ENCODE results near the gene COL15A1. TPM values are rescaled to one million over a fixed set of nuclear protein-coding genes. Genes with fewer than 3 reads are reported as not detected.

COL15A1 gene
- total and polyA plus RNA-seq, 2 of the 8 experiments (the other 6 are each of a cell fraction or from before 2014, with no cell fraction given) = 0.12 to 0.15 TPM

DNA sequence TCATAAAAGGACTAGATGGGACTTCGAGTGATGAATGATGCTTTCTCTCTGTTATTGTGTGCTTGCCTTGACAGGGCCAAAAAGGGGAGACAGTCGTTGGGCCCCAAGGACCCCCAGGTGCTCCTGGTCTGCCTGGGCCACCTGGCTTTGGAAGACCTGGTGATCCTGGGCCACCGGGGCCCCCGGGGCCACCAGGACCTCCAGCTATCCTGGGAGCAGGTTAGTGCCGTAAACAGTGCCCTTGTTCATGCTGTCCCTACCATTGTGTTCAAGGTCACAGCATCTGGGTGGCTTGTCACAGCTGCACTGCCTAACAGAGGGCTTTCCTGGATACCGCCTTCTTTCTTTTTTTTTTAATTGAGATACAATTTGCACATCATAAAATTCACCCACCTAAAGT lies 112.5 kb downstream of the COL15A1 start:
- WGBS, 2 experiments (ENCODE audit: extremely low coverage in 1 of 2, insufficient coverage in 1 of 2, insufficient read length in 1 of 2, insufficient replicate concordance in 2 of 2, low coverage in 1 of 2, low lambda C conversion rate in 2 of 2, missing lambda C conversion rate in 1 of 2) = 89% methylated on average over 6 of the region's 6 CpGs; no CpG with 5 or more reads in 1 of the 2 experiments
- no peak overlapping the region for H3K18ac ChIP-seq (ENCODE audit: extremely low read depth, low read length)
- POLR2A ChIA-PET (ENCODE audit: partially characterized antibody) = no interaction called here
- TF ChIP-seq EP300 (IDR thresholded peaks at IDR 0.05; ENCODE audit: borderline replicate concordance in 1 of 2, low read depth in 2 of 2, low read length in 2 of 2) = no peak
- TF ChIP-seq CBX8 (IDR thresholded peaks at IDR 0.05; ENCODE audit: borderline replicate concordance, low read depth, low read length) = no peak

More for the DNA sequence above, 112.5 kb downstream of the COL15A1 start:
- Histone ChIP-seq H3K14ac (ENCODE audit: insufficient read length) (no peak overlapping the region), H4K5ac (ENCODE audit: insufficient read length, low read depth, low read length) (no peak overlapping the region), H3K23me2 (ENCODE audit: low read depth, low read length) (no peaks in the 10 kb centered on the region), H3K36me3 (ENCODE audit: control insufficient read depth in 2 of 4, insufficient read depth in 4 of 4, low read length in 3 of 4) (no peaks in the 10 kb centered on the region), H3K4me1 (replicated peaks in 1 of 4; ENCODE audit: control insufficient read depth in 3 of 4, insufficient read depth in 4 of 4, low read length in 3 of 4) (no peaks in the 10 kb centered on the region), H3K4ac (replicated peaks; ENCODE audit: insufficient read length, low read depth, low read length) (no peak overlapping the region), H4K8ac (ENCODE audit: extremely low read depth, insufficient read depth, low read length) (no peak overlapping the region), H4K20me1 (replicated peaks in 1 of 2; ENCODE audit: control insufficient read depth in 1 of 2, insufficient read depth in 2 of 2, low read length in 2 of 2) (no peaks in the 10 kb centered on the region), H3K79me1 (ENCODE audit: low read depth, low read length) (no peaks in the 10 kb centered on the region), H3K27ac (ENCODE audit: low read depth, low read length) (no peak overlapping the region), H4K91ac (replicated peaks; ENCODE audit: insufficient read length, low read length) (no peak overlapping the region), H3K27me3 (replicated peaks in 1 of 4; ENCODE audit: control insufficient read depth in 3 of 4, extremely low read depth in 1 of 4, insufficient read depth in 3 of 4, low read length in 3 of 4) (no peaks in the 10 kb centered on the region; a peak in 1 of 7 replicates), H3K79me2 (ENCODE audit: control insufficient read depth in 1 of 2, insufficient read depth in 2 of 2, low read length in 2 of 2) (no peaks in the 10 kb centered on the region), H3K4me2 (ENCODE audit: insufficient read depth in 1 of 2, low read depth in 2 of 2, low read length in 2 of 2) (no peak overlapping the region), H2BK12ac (ENCODE audit: low read depth, low read length) (no peak overlapping the region), H3K4me3 (ENCODE audit: extremely low read depth in 1 of 4, insufficient read depth in 2 of 4, low read depth in 3 of 4, low read length in 4 of 4) (no peak overlapping the region), H3K23ac (ENCODE audit: insufficient read length) (no peak overlapping the region), H2AK5ac (ENCODE audit: low read depth, low read length) (no peak overlapping the region), H3K56ac (replicated peaks; ENCODE audit: insufficient read length, low read depth, low read length) (no peak overlapping the region), H2BK120ac (replicated peaks; ENCODE audit: low read depth, low read length) (no peak overlapping the region), H2AFZ (ENCODE audit: low read length) (no peak overlapping the region), H3K9ac (replicated peaks in 1 of 4; ENCODE audit: extremely low read depth in 1 of 4, low read depth in 3 of 4, low read length in 3 of 4) (no peak overlapping the region), H2BK15ac (ENCODE audit: low read length) (no peak overlapping the region), H2BK20ac (ENCODE audit: low read length) (no peak overlapping the region), H2BK5ac (ENCODE audit: low read depth, low read length) (no peak overlapping the region), H3K9me3 (ENCODE audit: insufficient read depth in 2 of 2, low read depth in 1 of 2, low read length in 1 of 2) (no peaks in the 10 kb centered on the region)
- no peak for FAIRE-seq
- DNase-seq (ENCODE audit: low read depth in 1 of 2, low spot score in 2 of 2) = no peak
- CTCF ChIA-PET (ENCODE audit: partially characterized antibody) = interaction anchor here (2.0 kb wide), 1 partner anchor 30 kb away, joined by 6 read pairs; no protein-coding TSS in a partner anchor

Measured in H1 (cell line).